Measurements from ENCODE around the gene ZEB2.

Gene ZEB2

DNA sequence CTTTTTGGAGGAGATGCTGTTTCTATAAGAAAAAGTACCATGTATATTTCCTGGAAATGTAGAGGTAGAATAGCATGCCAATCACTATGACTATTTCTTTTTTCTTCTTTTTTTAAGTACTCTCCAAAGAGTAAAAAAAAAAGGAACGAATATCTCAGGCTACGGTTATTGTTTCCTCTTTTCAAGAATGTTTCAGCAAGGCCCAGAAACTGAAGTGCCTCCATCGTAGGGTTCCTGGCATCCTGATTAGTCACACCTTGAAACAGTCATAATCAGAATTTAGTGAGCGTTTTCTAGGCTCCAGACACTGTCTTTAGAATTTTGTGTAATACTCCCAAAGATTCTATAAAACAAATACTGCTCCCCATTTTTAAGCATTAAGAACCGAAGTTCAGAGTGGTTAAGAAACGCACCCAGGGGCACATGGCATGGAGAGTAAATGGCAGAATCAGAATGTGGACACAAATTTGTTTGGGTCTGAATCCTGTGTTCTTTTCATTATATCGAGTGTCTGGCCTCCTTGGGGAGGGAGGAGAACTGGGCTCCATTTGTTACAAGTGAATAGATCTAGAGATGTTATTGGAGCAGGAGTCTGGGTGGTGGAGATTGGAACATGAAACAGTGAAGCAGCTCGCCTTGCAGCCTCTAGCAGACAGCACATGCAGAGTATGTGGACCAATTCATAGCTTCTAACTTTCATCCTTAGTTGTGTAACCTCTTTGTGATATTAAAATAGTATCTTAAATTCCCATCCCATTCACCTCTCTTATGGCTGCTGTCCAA, 26.7 kb downstream of the ZEB2 start:
- no peak for DNase-seq

DNA sequence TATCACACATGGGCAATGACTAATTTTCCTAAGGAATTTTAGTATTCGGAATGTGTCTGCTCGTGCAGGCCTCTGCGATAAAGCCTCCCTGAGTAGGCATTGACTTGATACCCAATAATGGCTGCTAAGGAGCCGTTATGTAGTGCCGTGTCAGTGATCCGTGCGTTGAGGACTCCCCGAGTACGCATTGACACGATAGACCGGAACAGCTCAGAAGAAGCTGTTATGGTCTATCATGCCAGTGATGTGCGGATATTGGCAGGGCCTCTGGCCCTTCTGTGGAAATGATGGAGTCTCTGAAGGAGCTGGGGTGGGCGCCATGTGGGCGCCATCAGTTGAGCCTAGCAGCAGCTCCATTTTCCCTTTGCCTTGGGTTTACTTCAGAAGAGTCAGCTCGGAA, 29.1 kb downstream of the ZEB2 start:
- DNase-seq: no peak

DNA sequence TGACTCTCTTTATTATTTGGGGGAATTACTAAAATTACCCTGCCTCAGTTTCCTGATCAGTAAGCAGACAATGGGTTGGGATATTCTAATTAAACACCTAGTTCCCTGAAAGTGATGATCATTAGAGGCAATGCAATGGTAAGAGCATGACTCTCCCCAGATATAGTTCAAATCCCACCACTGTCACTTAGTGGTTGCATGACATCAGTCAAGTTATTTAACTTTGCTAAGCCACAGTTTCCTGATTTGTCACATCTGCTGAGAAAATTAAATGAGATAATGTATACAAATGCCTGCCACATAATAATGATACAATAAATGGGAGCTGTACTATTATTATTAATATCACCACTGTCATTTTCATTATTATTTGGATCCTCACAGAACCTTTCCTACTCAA, 29.9 kb downstream of the ZEB2 start:
- DNase-seq: no peak

DNA sequence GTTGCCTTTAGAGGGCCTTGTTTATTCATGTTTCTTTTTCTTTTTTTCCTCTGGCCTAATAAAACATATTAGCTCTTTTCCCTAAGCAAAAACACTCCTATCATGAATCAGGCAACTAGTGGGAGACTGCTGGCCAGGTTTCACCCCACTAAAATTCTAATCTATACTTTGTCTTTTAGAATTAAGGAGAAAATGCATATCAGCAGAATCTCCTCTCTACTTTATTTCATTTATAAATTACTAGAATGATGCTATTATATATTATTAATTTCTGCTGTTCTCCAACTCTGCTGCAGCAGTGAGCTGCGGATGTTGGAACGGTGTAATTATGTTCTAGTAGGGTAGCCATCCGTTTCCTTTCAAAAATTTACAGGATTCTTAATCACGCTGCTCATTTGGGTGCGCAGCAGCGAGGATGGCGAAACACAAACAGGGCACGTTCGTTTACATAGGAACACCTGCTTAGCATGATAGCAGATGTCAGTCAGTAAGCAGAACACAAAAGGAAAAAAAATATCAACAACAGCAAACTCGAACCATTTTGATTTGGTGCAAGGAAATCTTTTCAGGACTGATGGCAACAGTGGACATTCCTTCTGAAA, 30.5 kb downstream of the ZEB2 start:
- no peak for DNase-seq

DNA sequence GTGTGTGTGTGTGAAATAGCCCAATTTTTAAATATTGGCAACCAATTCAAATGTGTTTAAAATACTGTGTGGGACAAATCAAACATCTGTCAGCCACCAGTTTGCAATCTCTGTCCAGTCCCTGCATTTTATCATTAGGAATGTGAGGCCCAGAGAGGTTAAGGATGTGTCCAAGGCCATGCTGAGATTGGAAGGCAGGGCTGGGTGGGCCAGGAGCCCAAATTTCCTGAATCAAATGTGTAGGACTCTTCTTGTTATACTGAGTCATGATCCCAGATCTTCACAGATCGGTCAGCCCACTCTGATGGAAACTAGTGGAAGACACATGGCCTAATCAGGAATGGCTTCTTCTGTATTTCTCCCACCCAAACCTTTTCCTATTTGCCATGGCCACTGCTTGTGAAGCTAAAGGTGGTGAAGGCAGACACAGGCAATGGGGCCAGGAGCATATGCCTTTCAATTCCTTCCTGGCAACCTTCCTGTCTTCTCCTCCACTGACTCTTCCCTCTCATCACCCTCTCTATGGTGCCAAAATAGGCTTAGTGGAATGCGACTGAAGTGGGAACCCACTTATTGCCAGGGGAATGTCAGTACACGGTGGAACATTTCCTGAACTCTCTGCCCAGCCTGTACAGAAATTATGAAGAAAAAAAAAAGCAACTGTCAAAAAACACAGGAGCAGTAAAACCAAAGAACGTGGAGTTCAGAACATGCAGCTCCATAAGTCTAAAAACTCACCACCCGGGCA, 35.5 kb downstream of the ZEB2 start:
- no peak for DNase-seq

DNA sequence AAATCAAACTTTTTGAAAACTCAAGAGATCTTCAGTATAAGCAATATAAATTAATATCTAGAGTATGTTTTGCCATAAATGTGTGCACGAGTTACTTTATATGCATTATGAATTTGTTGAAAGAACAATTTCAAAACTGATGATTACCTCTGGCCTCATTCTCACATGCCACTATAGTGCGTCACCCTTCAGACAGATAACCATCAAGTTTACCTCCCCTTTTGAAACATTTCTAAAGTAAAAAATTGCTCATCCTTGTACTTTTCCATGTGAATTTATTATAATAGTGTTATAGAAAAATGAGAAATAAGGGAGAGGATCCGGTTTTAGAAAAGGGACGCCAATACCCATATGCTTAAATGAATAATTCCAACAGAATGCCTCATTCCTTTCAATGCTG, 38.3 kb downstream of the ZEB2 start:
- DNase-seq: no peak

DNA sequence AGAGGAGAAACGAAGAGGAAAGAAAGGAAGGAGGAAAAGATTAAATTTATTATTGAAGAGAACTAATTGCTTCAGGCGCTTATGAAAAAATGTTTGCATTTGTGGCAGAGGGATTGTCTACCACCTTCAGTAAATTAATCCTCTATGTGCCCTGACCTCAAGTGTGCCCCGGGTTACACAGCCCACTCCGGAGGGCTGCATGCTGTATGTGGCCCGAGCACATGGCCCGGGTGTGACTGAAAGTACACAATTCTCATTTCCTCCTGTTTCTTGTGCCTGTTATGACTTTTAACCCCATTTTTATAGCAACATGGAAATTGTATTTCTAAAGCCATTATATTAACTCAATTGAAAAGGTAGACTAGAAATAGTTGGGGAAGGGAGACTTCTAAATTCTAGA, 38.8 kb downstream of the ZEB2 start:
- DNase-seq: no peak

DNA sequence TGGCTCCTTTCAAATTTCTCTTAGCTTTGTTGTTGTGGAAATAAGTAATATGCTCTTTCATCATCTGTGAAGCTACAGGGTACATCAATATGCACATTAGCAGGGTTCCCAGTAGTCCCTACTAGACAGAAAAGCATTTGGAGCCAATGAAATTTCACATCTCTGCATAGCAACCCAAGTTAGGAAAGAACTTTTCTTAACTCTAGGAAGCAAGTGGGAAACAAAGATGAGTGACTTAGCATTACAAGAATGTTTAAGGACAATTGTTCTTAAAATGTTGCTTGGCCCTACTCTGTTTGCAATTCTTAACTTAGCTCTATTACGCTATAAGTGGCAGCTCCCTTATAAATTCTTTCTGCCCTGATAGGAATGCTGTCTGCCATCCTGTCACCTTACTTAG, 39.6 kb downstream of the ZEB2 start:
- no peak for DNase-seq

DNA sequence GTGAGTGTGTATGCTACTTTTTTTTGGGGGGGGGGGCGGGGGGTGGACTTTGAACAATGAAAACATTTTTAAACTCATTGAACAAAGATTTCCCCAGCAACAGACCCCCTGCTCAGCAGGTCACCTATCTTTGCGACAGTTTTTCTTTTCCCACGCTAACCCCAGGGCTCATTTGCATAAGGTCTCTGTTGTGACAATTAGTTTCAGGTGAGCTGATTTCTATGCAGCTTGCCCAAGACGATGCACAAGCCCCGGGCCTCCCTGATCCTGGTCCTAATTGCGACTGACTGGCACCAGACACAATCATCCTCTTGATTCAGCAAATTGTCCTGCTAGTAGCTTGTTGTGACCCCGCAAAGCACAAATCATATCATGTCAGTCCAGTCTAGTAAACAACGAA, 40.3 kb downstream of the ZEB2 start:
- DNase-seq: no peak

DNA sequence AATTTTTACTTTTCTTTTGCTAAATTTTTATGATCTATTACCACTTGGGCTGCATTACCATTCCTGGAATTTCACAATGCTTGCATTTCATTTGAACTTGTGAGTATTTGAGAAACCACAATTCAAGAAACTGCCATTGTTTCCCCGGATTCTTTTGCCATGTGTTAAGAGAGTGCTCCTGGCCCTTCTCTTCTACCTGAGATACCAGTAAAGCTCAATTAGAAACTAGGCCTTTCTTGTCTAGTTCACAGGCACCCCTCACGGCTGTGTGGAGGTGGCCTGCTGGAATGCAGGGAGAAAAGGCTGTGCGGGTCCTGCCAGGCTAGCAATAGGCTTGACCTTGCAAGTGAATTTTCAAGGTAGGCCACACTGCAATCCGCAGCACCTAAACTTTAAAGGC, 40.8 kb downstream of the ZEB2 start:
- DNase-seq: no peak

DNA sequence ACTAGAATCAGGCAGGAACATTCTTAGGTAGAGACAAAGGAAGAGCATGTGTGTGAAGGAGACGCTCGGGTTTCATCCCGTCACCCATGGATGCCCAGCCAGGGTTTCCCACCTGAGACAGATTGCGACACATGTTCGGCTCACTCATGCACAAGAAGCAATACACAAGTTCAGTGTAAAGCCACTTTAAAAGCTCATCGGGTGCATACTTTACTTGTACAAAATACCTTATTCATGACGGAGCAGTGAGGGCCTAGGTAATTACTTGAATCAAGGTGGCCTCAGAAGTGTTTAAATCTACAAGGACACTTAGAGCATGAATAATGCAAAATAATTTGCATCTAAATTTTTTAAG, 42.0 kb downstream of the ZEB2 start:
- DNase-seq: no peak

DNA sequence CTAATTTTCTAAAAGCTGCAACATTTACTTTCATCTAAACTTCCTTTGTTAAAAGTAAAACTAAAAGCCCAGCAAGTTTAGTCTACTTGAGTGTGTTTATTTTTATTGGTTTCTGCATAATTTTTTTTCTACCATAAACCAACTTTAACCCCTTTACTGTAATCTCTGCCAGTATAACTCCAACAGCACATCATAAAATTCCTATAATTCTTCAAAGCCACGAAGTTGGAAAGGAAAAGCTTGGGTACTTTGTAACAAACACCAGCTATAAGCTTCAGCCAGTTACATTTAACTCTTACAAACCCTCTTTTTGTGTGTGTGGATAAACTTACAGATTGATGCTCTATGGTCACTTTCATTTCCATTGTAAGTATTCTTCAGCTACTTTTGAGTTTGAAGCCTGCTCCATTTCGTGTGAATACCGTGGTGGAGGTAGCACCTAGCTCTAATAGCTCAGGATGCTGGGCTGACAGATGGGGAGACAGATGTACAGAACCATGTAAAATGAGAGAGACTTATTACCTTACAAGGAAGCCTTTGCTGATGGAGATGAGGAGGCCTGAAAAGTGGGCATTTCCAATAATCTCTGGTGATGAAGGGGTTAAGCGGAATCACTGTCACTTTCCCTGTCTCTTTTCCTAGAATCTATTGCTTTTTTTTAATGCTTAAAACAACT, 42.5 kb downstream of the ZEB2 start:
- DNase-seq: no peak

DNA sequence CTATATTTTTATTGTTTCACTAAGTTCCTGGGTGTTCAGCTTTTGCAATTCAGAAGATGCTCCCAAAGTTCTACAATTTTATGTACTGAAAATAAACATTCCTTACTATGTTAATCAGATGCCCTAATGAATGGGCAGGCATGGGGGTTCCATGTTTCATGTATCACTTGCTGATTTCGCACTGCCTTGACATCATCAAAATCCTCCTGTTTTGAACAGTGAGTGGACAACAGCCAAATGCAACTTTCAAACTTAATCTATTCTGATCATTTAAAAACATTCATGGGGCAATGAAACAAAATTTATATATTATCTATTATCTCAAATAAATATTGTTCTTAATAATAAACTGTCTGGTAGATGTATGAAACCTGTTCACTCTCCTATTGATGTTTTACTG, 43.2 kb downstream of the ZEB2 start:
- no peak for DNase-seq

DNA sequence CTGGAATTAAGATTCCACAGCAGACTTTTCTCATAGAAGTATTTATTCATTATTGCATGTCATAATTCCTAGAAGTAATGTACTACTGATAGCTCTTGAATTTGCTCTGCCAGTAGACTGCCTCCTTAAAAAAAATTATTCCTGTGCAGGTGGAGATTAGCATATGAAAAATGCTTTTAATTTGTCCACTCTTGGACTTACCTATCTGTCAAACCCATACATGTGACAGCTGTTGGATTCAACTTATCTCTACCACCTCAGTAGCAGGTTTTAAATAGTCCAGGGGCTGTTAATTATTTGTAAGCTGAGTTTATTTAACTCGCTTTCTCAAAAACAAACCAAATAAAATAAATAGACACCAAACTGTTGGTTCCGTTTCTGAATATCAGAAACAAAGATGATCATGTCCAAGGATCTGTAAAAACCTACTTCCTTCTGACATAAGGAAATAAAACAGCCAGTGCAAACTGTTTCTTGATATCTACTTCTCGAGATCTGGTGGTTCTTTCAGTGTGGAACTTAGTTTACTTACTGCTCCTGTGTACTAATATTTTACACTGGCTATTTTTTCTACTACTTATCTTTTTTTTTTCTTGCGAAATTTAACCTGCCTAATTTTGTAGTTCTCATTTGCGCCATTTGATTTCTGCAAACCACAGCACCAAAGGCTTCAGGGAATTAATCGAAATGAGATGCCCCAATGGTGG, 44.2 kb downstream of the ZEB2 start:
- DNase-seq: no peak

DNA sequence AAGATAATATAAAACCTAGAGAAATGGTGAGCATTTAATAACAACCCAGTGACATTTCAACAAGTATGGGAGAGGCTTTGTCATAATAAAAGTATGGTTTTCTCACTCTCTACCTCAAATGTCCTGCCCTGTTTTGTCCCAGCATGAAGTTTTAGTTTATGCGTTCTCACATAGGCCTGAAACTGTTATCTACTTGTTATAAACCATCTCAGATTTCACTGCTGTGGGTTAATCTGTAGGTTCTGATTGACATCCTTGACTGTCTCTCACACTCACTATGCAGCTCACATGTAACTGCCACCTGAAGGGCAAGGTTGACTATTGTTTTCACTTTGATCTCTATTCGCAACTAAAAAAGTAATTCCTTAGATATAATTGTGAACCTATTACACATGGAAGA, 44.9 kb downstream of the ZEB2 start:
- no peak for DNase-seq

DNA sequence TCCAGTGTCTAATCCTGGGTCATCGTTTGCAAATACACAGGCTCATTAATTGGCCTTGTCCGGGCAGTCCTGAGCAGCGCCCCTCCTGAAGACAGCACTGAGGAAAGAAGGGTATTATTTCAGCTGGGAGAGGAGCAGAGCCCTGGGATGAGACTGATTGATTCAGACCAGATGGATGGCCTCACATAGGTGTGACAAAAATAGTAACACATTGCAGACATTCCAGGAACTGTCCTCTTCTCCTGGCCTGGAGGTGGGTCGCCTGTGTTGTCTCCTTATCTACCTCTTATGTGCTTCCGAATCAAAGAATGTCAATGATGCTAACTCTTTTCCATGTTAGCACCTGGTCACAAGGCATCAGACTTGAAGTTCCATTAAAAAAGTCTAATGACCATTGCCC, 45.9 kb downstream of the ZEB2 start:
- no peak for DNase-seq

DNA sequence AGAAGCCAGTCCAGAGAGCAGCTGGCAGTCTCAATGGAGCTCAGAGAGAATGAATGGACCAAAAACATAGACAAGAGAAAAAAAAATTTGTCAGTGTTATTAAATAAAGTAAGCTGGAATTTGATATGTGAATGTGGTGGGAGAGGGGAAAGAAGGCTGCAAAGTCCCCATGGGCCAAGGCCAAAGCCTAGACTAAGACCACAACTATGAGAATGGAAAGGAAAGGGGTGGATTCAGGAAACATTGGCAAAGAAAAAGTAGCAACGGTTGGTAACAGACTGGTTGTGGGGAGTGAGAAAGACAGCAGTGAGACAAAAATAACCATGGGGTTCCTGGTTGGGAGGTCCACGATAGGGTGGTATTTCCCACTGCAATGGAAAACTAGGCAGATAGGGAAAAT, 47.0 kb downstream of the ZEB2 start:
- no peak for DNase-seq

DNA sequence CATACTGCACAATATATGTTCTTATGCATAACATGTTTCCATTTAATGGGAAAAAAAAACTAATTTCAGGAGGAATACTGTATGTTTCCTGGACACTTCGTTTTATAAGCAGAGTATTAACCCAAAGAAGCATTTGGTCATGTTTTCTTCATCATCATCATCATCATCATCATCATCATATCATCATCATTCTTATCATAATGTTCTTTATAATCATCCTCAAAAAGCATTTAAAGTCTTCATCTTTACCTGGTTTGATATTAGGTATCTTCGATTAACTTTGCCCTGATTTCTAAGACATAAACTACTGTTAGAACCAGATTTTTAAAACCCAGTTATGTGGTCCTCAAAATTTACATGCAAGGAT, 47.9 kb downstream of the ZEB2 start:
- DNase-seq: no peak

DNA sequence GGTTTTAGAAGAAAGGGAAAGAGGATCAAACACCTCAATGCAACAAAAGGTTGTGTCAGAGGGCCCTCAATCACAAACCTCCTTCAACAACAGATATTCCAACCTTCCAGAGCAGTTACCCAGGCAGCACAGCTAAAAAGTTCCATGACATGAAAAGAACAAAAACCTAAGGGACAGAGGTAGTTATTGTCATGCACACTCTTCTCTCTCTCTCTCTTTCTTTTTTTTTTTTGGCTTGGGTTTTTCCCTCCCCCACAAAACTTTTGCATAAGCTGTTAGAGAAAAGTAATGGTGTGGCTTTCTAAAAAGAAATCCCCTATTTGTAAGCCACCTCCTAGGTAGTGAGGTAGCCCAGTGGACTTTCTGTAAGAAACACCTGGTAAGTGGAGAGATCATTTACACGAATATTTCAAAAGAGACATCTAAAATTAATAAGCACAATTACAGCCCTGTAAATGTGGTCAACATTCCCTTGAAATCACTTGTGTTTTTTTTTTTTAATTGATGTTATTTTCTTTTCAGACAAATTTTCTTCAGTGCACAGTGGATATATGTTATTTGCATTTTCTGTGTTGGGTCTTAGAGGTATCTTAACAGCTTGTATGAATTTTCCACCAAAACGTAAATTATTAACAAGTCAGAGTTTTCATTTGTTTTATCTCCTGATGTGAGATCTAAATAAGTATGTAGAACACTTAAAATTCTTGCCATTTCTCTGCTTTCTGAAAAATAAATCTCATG, 48.4 kb downstream of the ZEB2 start:
- DNase-seq: no peak

DNA sequence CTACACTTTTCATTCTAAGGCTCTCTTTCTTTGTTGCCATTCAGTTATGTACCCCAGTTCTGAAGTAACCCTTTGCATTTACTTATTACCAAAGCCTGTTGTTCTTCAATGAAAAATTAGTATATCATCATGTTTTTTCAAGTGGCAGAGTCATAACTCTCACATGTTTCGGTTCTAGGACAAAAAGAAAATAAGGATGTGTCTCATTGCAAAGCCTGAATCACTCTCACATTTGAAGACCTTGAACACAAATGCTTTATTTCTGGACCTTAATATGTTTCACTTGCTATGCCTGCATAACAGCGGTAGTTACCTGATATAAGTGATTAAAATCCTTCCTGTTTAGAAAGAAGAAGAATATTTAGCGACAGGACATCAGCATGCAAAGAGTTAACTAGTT, 49.1 kb downstream of the ZEB2 start:
- no peak for DNase-seq

DNA sequence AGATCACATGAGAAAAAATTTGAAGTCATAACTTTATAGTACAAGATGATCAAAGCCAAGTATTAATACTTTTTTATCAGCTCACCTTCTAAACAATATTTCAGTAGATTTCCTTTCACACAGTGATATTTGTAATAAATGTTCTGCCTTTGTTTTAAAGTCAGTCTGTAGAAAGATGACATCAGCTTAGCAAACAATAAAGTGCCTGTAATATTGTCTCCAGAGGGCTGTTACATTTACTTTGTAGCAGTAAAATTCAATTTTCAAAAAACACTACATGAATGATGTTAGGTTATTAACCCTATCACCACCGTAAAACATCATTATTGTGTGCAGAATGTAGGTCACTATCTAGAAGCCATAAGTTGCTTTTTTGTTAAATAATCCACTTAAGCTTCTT, 49.6 kb downstream of the ZEB2 start:
- DNase-seq: no peak

DNA sequence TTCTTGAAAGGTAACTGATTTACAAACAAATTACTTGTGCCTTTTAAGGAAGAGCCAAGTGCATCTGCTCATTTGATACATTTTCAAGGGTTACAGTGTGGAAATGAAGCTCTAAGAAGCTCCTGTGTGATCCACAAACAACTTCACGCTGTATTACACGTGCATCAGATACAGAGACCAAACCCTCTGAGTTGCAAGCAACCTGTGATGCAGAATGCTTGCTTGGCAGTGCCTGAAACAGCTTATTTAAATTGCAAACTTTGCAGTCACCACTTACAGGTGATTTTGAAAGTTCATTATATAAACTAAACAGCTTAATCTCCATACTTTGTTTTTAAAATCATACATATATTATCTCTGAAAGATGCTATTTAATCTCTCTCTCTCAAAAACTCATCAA, 50.1 kb downstream of the ZEB2 start:
- no peak for DNase-seq
